ENCODE results near the gene ZNF586.
"Not testable (repeated sequence)": the region's sequence is repeated elsewhere in the genome, so short reads cannot be mapped to it uniquely, and the experiment has no call there.

The ZNF586 gene

GRCh38 chr19:57815247-57816075 is 46.0 kb downstream of the ZNF586 start:
- Histone ChIP-seq H3K27ac (no peak overlapping the region; a peak in 1 of 22 replicates), H3K4me1 (peaks cover 41 to 51% (median 46%) of the 10 kb centered on the region in 10 experiments), H3K36me3 (peaks cover 2 to 24% (median 11%) of the 10 kb centered on the region in 11 experiments; a peak in 21 of 22 replicates), H3K4me2 (peak overlapping the region; percentile 83 to 97 (median 92)), H3K9ac (peak overlapping the region in 9 of 11 experiments; percentile 78 to 88 (median 84); a peak in 13 of 22 replicates), H3K4me3 (peak overlapping the region; percentile 76 to 89 (median 84); a peak in 16 of 20 replicates), H4K20me1 (peaks cover 0 to 21% (median 9%) of the 10 kb centered on the region in 11 experiments; a peak in 8 of 22 replicates), H3K27me3 (no peaks in the 10 kb centered on the region), H3K9me3 (replicated peaks in 1 of 11) (no peaks in the 10 kb centered on the region)
- no peak for TF ChIP-seq Cebpa-rat (IDR thresholded peaks at IDR 0.05)

GRCh38 chr19:57816652-57817051 is 47.2 kb downstream of the ZNF586 start:
- Histone ChIP-seq H4K20me1 (peaks cover 0 to 28% (median 13%) of the 10 kb centered on the region in 11 experiments; a peak in 11 of 22 replicates), H3K4me3 (no peak overlapping the region), H3K36me3 (peaks cover 0 to 23% (median 7%) of the 10 kb centered on the region in 11 experiments; a peak in 15 of 22 replicates), H3K27ac (no peak overlapping the region), H3K4me1 (peaks cover 47 to 57% (median 53%) of the 10 kb centered on the region in 10 experiments), H3K9me3 (replicated peaks in 1 of 11) (no peaks in the 10 kb centered on the region), H3K4me2 (no peak overlapping the region), H3K27me3 (no peaks in the 10 kb centered on the region), H3K9ac (no peak overlapping the region)
- no peak for TF ChIP-seq Cebpa-rat (IDR thresholded peaks at IDR 0.05)

GRCh38 chr19:57817976-57818375 is 48.5 kb downstream of the ZNF586 start:
- Histone ChIP-seq H3K4me1 (peaks cover 34 to 48% (median 42%) of the 10 kb centered on the region in 10 experiments), H3K36me3 (peaks cover 0 to 25% (median 16%) of the 10 kb centered on the region in 11 experiments; a peak in 17 of 22 replicates), H3K9ac (0 out of 22 replicates have a peak overlapping the region, but pooled peaks of 1 of the 11 experiments have one; percentile 29), H4K20me1 (peaks cover 0 to 32% (median 21%) of the 10 kb centered on the region in 11 experiments; a peak in 14 of 22 replicates), H3K4me3 (no peak overlapping the region), H3K4me2 (peak overlapping the region in 8 of 11 experiments; percentile 84 to 95 (median 92); a peak in 8 of 22 replicates), H3K27ac (no peak overlapping the region), H3K27me3 (no peaks in the 10 kb centered on the region), H3K9me3 (replicated peaks in 1 of 11) (no peaks in the 10 kb centered on the region)
- no peak for TF ChIP-seq Cebpa-rat (IDR thresholded peaks at IDR 0.05)

- H3K4me2 ChIP-seq, result peak overlapping the region; percentile 84 to 95 (median 92); a peak in 20 of 22 replicates
- TF ChIP-seq Cebpa-rat (IDR thresholded peaks at IDR 0.05), result no peak
- H3K4me3 ChIP-seq, result peak overlapping the region in 1 of 10 experiments; percentile 93; a peak in 1 of 20 replicates
Measured at GRCh38 chr19:57818378-57818777, 48.9 kb downstream of the ZNF586 start.

GRCh38 chr19:57819475-57820148 is 50.1 kb downstream of the ZNF586 start:
- H3K4me2 ChIP-seq, result peak overlapping the region; percentile 84 to 95 (median 92)
- H3K9ac ChIP-seq, result peak overlapping the region; percentile 85 to 96 (median 92)
- H3K4me1 ChIP-seq, result peaks cover 24 to 36% (median 30%) of the 10 kb centered on the region in 10 experiments
- H3K27ac ChIP-seq, result peak overlapping the region; percentile 41 to 90 (median 86)
- peak overlapping the region; percentile 84 to 99 (median 94) for H3K4me3 ChIP-seq
- no peak for TF ChIP-seq Cebpa-rat (IDR thresholded peaks at IDR 0.05)
- H3K27me3 ChIP-seq, result no peaks in the 10 kb centered on the region
- H4K20me1 ChIP-seq, result peaks cover 0 to 47% (median 37%) of the 10 kb centered on the region in 11 experiments; a peak in 18 of 22 replicates
- no peaks in the 10 kb centered on the region for H3K9me3 ChIP-seq (replicated peaks in 1 of 11)
- peaks cover 0 to 41% (median 31%) of the 10 kb centered on the region in 11 experiments; a peak in 20 of 22 replicates for H3K36me3 ChIP-seq

More at GRCh38 chr19:57818378-57818777, 48.9 kb downstream of the ZNF586 start:
- H4K20me1 ChIP-seq, result peaks cover 0 to 35% (median 25%) of the 10 kb centered on the region in 11 experiments; a peak in 15 of 22 replicates
- no peaks in the 10 kb centered on the region for H3K27me3 ChIP-seq
- H3K4me1 ChIP-seq, result peaks cover 31 to 46% (median 39%) of the 10 kb centered on the region in 10 experiments
- no peaks in the 10 kb centered on the region for H3K9me3 ChIP-seq (replicated peaks in 1 of 11)
- peaks cover 0 to 29% (median 19%) of the 10 kb centered on the region in 11 experiments; a peak in 18 of 22 replicates for H3K36me3 ChIP-seq
- peak overlapping the region in 5 of 11 experiments; percentile 29 to 94 (median 91); a peak in 3 of 22 replicates for H3K9ac ChIP-seq
- 0 out of 22 replicates have a peak overlapping the region, but pooled peaks of 1 of the 11 experiments have one; percentile 83 for H3K27ac ChIP-seq

GRCh38 chr19:57820599-57820998 is 51.1 kb downstream of the ZNF586 start:
- TF ChIP-seq Cebpa-rat (IDR thresholded peaks at IDR 0.05), result no peak
- H3K9ac ChIP-seq, result peak overlapping the region; percentile 85 to 96 (median 92)

GRCh38 chr19:57821095-57821494 is 51.6 kb downstream of the ZNF586 start:
- Histone ChIP-seq H3K4me1 (peaks cover 23 to 34% (median 24%) of the 10 kb centered on the region in 10 experiments), H4K20me1 (peaks cover 0 to 62% (median 52%) of the 10 kb centered on the region in 11 experiments; a peak in 18 of 22 replicates), H3K4me3 (peak overlapping the region in 9 of 10 experiments; percentile 88 to 99 (median 95); a peak in 17 of 20 replicates), H3K4me2 (peak overlapping the region; percentile 84 to 95 (median 92)), H3K36me3 (peaks cover 10 to 56% (median 46%) of the 10 kb centered on the region in 11 experiments), H3K9ac (peak overlapping the region; percentile 85 to 96 (median 92); a peak in 14 of 22 replicates)
- not testable (repeated sequence) for H3K9me3 ChIP-seq (replicated peaks in 1 of 11); H3K27me3 ChIP-seq; H3K27ac ChIP-seq

More at GRCh38 chr19:57820599-57820998, 51.1 kb downstream of the ZNF586 start:
- peaks cover 9 to 51% (median 41%) of the 10 kb centered on the region in 11 experiments for H3K36me3 ChIP-seq
- H3K9me3 ChIP-seq (replicated peaks in 1 of 11), result no peaks in the 10 kb centered on the region
- peaks cover 23 to 34% (median 24%) of the 10 kb centered on the region in 10 experiments for H3K4me1 ChIP-seq
- H3K27ac ChIP-seq, result peak overlapping the region in 10 of 11 experiments; percentile 41 to 90 (median 86); a peak in 18 of 22 replicates
- peaks cover 0 to 57% (median 47%) of the 10 kb centered on the region in 11 experiments; a peak in 18 of 22 replicates for H4K20me1 ChIP-seq
- H3K4me2 ChIP-seq, result peak overlapping the region; percentile 84 to 95 (median 92)
- no peaks in the 10 kb centered on the region for H3K27me3 ChIP-seq
- H3K4me3 ChIP-seq, result peak overlapping the region; percentile 84 to 99 (median 94)

- H3K4me2 ChIP-seq, result peak overlapping the region in 4 of 11 experiments; percentile 0 to 24 (median 8); a peak in 3 of 22 replicates
- not testable (repeated sequence) for H3K4me3 ChIP-seq; H3K9ac ChIP-seq; H3K27ac ChIP-seq; H3K9me3 ChIP-seq (replicated peaks in 1 of 11); H3K27me3 ChIP-seq
- H3K36me3 ChIP-seq, result peaks cover 13 to 60% (median 49%) of the 10 kb centered on the region in 11 experiments
- H4K20me1 ChIP-seq, result peaks cover 0 to 66% (median 56%) of the 10 kb centered on the region in 11 experiments; a peak in 18 of 22 replicates
- H3K4me1 ChIP-seq, result peaks cover 23 to 34% (median 24%) of the 10 kb centered on the region in 10 experiments
Measured at GRCh38 chr19:57821501-57821900, 52.0 kb downstream of the ZNF586 start.

- H3K27ac ChIP-seq; H3K4me3 ChIP-seq; H3K4me2 ChIP-seq; H3K27me3 ChIP-seq; H3K9ac ChIP-seq; H3K9me3 ChIP-seq (replicated peaks in 1 of 11): not testable (repeated sequence)
- peaks cover 22 to 75% (median 61%) of the 10 kb centered on the region in 11 experiments for H3K36me3 ChIP-seq
- peaks cover 0 to 81% (median 67%) of the 10 kb centered on the region in 11 experiments; a peak in 18 of 22 replicates for H4K20me1 ChIP-seq
- H3K4me1 ChIP-seq, result peaks cover 18 to 28% (median 20%) of the 10 kb centered on the region in 10 experiments
Measured at GRCh38 chr19:57823155-57823554, 53.7 kb downstream of the ZNF586 start.

- peaks cover 23 to 79% (median 66%) of the 10 kb centered on the region in 11 experiments for H3K36me3 ChIP-seq
Measured at GRCh38 chr19:57823608-57824007, 54.1 kb downstream of the ZNF586 start.

More at GRCh38 chr19:57823608-57824007, 54.1 kb downstream of the ZNF586 start:
- H3K27ac ChIP-seq; H3K27me3 ChIP-seq; H3K9ac ChIP-seq; H3K9me3 ChIP-seq (replicated peaks in 1 of 11); H3K4me2 ChIP-seq; H3K4me3 ChIP-seq: not testable (repeated sequence)
- Histone ChIP-seq H3K4me1 (peaks cover 13 to 24% (median 15%) of the 10 kb centered on the region in 10 experiments), H4K20me1 (peaks cover 0 to 85% (median 71%) of the 10 kb centered on the region in 11 experiments; a peak in 18 of 22 replicates)
